GM12801 (cell line): ENCODE results near the gene MUC20.
"Not testable (repeated sequence)": the region's sequence is repeated elsewhere in the genome, so short reads cannot be mapped to it uniquely, and the experiment has no call there.

ENCODE experiments used
- TF ChIP-seq, protein P1 (sequence below): IDR thresholded peaks from one replicate; pipeline ENCODE4 v1.5.1; 2011; ENCODE audit warnings: control low read depth; ENCODE audit not compliant: insufficient read length; ENCODE audit errors: extremely low read depth

Gene MUC20, protein sequence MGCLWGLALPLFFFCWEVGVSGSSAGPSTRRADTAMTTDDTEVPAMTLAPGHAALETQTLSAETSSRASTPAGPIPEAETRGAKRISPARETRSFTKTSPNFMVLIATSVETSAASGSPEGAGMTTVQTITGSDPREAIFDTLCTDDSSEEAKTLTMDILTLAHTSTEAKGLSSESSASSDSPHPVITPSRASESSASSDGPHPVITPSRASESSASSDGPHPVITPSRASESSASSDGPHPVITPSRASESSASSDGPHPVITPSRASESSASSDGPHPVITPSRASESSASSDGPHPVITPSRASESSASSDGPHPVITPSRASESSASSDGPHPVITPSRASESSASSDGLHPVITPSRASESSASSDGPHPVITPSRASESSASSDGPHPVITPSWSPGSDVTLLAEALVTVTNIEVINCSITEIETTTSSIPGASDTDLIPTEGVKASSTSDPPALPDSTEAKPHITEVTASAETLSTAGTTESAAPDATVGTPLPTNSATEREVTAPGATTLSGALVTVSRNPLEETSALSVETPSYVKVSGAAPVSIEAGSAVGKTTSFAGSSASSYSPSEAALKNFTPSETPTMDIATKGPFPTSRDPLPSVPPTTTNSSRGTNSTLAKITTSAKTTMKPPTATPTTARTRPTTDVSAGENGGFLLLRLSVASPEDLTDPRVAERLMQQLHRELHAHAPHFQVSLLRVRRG

DNA sequence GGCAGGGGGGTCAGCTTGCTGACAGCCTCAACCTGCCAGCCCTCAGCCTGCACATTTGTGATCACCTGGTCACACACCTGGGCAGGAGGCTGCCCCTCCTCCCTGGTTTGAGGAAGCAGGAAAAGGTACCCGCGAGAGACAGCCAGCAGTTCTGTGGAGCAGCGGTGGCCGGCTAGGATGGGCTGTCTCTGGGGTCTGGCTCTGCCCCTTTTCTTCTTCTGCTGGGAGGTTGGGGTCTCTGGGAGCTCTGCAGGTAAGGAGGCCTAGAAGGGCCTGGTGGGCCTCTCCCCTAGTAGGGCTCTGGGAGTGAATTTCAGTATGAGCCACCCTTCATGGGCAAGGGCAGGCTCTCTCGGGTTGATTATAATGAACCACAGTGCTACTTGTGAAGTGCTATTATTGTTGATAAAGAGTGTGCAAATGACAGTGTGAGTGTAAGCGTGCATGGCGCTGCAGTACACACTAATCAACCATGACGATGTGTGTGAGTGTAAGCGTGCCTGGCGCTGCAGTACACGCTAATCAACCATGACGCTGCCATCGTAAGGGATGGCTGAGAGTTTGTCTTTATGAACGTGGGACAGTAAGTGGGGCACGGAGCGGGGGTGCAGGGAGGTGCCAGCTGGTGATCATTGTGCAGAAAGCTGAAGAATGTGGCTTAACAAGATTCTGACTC is at the start of gene MUC20:
Gene MUC20 (plus strand): TSS at position 148 of the 676 bp plus-strand sequence. CDS start 30 bp downstream, at position 178.
- TF ChIP-seq, protein P1, sequence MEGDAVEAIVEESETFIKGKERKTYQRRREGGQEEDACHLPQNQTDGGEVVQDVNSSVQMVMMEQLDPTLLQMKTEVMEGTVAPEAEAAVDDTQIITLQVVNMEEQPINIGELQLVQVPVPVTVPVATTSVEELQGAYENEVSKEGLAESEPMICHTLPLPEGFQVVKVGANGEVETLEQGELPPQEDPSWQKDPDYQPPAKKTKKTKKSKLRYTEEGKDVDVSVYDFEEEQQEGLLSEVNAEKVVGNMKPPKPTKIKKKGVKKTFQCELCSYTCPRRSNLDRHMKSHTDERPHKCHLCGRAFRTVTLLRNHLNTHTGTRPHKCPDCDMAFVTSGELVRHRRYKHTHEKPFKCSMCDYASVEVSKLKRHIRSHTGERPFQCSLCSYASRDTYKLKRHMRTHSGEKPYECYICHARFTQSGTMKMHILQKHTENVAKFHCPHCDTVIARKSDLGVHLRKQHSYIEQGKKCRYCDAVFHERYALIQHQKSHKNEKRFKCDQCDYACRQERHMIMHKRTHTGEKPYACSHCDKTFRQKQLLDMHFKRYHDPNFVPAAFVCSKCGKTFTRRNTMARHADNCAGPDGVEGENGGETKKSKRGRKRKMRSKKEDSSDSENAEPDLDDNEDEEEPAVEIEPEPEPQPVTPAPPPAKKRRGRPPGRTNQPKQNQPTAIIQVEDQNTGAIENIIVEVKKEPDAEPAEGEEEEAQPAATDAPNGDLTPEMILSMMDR: not testable (repeated sequence)

DNA sequence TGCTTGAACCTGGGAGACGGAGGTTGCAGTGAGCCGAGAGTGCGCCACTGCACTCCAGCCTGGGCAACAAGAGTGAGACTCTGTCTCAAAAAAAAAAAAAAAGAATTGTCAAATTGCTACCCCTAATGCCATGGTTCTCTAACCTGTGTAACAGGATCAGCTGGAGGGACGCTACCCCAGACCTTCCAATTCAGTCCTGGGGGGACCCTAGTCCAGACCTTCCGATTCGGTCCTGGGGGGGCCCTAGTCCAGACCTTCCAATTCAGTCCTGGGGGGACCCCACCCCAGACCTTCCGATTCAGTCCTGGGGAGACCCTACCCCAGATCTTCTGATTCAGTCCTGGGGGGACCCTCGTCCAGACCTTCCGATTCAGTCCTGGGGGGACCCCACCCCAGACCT is 29.8 kb upstream of the MUC20 start:
- TF ChIP-seq, protein P1: no peak

DNA sequence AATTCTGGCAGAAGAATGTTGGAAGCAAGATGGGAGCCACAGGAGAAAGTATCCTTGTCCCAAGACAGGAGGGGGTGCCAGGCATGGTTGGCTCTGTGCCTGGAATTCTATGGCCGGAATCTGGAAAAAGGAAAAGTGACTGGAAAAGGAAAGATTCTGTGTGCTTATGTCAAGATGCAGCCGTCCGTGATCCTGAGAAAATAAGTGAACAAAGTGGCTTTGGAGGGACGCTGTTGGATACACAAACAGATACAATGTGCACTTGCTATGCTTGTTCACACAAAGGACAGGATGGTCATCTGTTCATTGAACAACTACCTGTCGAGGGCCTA is 28.5 kb upstream of the MUC20 start:
- TF ChIP-seq, protein P1: no peak

DNA sequence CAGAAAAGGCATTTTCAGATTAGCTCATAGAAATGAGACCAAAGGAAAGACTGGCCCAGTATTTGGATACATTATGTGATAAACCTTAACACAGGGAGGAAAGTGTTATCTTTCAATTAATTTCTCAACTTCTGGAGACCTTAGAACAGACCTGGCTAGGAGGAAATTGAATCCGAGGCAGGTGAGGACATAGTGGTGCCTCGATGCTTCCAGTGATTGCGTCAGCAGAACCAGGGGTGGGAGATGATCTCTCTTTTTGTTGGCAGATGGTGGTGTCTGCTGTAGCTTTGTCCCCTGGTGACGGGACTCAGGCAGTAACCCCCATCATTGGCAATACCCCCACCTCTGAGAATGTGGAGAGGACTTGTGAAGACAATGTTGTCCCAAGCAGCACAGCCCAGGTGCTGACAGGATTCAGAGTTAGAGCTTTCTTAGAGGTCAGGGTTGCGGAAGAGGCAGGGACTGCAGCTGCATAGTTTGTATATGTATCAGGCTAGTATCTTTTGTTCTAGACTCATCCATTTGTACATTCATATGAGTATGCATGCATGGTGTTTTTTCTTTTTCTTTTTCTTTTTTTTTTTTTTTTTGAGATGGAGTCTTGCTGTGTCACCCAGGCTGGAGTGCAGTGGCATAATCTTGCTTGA is 27.9 kb upstream of the MUC20 start:
- TF ChIP-seq, protein P1: no peak

DNA sequence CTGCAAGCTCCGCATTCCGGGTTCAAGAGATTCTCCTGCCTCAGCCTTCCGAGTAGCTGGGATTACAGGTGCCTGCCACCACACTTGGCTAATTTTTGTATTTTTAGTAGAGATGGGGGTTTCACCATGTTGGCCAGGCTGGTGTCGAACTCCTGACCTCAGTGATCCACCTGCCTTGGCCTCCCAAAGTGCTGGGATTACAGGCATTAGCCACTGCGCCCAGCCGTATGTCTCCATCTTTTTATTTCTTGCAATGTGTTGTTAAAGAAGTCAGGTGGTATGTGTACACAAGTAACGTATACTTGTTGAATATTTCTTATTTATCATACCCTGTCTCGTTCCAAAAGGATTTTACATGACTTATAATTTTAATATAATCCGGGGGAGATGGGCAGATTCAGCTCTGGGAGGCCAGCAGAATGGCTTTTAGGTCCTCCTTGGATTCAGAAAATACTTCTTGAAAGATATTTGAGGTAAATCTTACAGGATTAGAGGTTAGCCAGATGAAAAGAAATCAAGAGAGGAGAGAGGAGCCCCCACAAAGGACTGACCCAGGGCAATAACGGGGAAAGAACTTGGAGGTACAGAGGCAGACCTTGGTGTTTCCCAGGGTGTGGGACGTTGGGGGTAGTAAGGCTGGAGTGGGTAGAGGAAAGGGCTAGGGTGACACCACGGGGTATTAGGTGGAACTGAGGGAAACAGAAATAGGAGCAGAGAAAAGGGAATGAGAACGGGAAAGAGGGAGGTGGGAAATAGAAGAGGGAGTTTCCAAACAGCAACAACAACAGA is 27.2 kb upstream of the MUC20 start:
- TF ChIP-seq, protein P1: no peak

DNA sequence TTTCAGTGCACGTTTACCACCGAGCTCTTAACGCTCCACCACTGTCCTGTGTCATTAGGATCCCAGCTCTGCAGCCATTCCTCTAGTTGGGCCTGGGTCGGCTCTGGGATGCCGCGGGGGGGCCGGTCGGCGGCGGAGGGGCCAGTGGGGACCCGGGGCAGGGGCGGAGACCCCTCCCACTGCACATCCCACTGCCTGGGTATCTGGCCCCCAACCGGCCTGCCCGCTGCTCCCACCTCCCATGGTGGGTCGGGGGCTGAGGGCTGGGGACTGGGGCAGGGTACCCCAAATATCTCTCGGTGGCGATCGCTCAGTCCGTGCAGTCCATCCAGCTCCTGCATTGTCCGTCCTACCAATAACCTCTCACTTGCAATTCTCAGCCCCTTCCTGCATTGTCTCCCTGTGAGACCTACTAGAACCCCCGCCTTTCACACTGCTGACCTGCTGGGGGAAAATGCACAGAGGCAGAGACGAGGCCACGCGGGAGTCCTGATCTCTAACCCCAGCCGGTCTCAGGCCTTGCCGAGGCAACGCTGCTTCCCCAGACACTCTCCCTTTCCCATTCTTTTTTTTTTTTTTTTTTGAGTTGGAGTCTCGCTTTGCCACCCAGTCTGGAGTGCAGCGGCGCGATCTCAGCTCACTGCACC is 24.0 kb upstream of the MUC20 start:
- TF ChIP-seq, protein P1: no peak
